ENCODE measurements around the gene EIF2S3B.

DNA sequence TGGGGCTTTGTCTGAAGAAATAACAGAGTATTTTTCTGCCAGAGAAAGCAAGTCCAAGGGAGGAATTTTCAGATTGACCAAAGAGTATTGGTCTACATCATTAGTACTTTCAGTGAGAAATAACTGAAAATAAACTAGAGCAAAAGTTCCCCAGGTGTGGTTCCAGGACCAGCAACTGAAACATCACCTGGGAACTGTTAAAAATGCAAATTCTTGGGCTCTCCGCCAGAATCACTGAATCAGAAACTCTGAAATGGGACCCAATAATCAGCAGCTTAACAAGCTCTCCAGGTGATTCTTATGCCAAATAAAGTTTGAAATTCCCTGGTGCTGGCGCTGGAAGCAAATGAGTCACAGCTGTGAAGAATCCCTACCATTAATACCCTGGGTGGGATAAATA, 52.1 kb downstream of the EIF2S3B start:
- TF ChIP-seq, protein P1, sequence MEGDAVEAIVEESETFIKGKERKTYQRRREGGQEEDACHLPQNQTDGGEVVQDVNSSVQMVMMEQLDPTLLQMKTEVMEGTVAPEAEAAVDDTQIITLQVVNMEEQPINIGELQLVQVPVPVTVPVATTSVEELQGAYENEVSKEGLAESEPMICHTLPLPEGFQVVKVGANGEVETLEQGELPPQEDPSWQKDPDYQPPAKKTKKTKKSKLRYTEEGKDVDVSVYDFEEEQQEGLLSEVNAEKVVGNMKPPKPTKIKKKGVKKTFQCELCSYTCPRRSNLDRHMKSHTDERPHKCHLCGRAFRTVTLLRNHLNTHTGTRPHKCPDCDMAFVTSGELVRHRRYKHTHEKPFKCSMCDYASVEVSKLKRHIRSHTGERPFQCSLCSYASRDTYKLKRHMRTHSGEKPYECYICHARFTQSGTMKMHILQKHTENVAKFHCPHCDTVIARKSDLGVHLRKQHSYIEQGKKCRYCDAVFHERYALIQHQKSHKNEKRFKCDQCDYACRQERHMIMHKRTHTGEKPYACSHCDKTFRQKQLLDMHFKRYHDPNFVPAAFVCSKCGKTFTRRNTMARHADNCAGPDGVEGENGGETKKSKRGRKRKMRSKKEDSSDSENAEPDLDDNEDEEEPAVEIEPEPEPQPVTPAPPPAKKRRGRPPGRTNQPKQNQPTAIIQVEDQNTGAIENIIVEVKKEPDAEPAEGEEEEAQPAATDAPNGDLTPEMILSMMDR (IDR thresholded peaks at IDR 0.05), result no peak
- TF ChIP-seq POLR2A (IDR thresholded peaks at IDR 0.05) (no peak), POLR2AphosphoS5 (IDR thresholded peaks at IDR 0.05) (no peak), EP300 (IDR thresholded peaks at IDR 0.05) (no peak)

Data from suprapubic skin (tissue), 4 donors.